ENCODE results near the gene FHIP1A.

- TF ChIP-seq CTCF (IDR thresholded peaks at IDR 0.05; ENCODE audit: insufficient read depth, low read length) (no peak), REST (IDR thresholded peaks at IDR 0.05; ENCODE audit: insufficient replicate concordance, low read depth) (no peak), GABPA (IDR thresholded peaks at IDR 0.05; ENCODE audit: low read depth) (no peak)
Observed at GRCh38 chr4:151417164-151417571, 8.2 kb downstream of the FHIP1A start.

Measured in HL-60 (cell line).